Activated CD8-positive, alpha-beta memory T cell treated with anti-CD3 and anti-CD28 coated beads, Interleukin-2, amount 50 U/mL, for 24 hours (primary cell): Measurements from ENCODE around the gene SFI1.
"Not testable (repeated sequence)": the region's sequence is repeated elsewhere in the genome, so short reads cannot be mapped to it uniquely, and the experiment has no call there.

Experiments used
- DNase-seq: peaks from one replicate; pipeline ENCODE4 v3.0.0-alpha.2; 2020; ENCODE audit errors: extremely low read depth

SFI1 gene

DNA sequence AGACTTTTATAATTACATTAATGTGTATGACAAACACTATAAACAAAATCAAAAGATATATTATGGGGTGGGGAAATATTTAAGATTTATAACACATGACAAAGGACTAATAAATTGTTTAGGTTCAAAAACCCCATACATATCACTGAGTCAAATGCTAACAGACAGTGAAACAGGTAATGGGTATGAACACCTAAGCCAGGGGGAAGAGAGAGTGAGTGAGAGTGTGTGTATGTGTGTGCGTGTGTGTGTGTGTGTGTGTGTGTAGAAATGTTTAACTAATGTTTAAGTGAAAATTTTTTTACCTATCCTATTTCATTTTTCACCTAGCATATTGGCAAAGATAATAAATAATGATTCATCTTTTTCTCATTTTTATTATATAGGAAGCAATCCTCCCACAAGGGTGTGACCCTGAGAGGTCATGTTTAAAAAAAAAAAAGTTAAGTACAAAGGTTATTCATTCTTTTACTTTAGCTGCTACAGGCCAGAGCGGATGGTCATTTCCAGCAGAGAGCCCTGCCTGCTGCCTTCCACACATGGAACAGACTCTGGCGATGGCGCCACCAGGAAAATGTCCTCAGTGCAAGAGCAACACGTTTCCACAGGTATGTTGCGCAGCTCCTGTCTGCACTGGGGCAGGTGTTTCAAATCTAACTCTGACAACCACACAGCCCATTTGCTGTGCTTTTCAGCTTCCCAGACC, 92.8 kb downstream of the SFI1 start:
- no peak for DNase-seq

DNA sequence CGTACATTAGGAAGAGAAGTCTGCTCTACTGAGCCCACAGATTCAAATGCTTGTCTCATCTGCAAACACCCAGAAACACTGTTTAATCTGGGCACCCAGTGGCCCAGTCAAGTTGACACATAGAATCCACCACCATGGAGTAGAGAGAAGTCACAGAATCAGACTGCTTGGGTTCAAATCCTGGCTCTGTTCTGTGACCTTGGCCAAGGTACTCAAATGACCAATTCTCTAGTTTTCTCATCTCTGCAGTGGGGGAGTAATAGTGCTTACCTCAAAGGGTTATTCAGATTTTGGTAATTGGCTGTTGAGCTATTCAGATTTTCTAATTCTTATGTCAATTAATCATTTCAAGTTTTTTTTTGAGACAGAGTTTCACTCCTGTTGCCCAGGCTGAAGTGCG, 93.8 kb downstream of the SFI1 start:
- not testable (repeated sequence) for DNase-seq

DNA sequence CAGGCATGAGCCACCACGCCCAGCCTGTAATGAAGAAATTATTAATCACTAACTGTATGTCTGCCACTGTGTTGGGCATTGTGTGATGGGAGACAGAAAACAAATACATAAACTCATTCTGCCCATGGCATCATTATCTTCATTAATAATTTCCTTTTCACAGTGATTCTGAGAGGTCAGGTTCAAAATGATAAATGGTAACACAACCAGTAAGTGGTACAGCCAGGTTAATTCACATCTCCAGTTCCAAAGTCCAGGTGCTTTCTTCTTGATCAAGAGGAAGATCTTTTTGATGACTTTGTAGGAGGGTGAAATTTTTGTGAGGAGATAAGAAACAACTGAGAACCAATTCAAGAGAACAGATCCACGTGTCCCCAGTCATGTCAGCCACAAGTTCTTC, 98.9 kb downstream of the SFI1 start:
- no peak for DNase-seq

DNA sequence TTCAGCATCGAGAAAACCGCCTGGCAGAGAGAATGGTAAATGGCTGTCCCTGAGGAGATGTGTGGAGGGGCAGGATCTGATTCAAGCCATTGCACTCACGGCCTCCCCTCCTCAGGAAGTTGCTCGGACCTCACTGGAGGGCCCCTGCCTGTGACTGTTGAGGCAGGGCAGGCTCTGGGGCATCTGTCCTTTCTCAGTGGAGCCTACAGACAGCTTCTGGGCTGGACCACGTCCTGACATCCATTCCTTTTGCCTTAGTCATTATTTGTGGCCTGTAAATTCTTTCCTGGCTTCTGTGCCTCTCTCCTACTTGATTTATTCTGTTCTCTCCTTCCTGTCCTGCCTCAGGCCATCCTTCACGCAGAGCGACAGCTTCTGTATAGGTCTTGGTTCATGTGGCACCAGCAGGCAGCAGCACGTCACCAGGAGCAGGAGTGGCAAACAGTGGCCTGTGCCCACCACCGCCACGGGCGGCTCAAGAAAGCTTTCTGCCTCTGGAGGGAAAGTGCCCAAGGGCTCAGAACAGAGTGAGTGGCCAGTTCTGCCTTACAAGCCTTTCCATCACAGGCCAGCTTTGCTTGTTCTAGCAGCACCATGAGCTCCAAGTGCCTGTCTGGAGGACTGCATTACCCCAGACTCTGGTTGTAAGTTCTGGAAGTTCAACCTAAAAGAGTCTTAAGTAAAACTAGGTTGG, 106.1 kb downstream of the SFI1 start:
- no peak for DNase-seq

DNA sequence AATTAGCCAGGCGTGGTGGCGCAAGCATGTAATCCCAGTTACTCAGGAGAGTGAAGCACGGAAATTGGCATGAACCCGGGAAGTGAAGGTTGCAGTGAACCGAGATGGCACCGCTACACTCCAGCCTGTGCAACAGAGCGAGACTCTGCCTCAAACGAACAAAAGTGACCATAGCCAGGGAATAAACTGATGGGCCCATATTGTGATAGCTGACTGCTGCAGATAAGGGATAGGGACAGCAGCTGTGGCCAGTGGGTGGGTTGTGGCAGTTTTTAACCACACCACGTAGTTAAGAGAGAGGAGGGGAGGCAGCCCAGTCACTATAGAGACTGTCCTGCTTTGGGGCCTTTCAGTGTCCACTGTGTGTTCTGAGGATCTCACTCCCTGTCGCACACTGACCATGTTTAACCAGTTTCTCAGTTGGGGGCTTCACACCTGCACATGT, 106.8 kb downstream of the SFI1 start:
- DNase-seq, result no peak

DNA sequence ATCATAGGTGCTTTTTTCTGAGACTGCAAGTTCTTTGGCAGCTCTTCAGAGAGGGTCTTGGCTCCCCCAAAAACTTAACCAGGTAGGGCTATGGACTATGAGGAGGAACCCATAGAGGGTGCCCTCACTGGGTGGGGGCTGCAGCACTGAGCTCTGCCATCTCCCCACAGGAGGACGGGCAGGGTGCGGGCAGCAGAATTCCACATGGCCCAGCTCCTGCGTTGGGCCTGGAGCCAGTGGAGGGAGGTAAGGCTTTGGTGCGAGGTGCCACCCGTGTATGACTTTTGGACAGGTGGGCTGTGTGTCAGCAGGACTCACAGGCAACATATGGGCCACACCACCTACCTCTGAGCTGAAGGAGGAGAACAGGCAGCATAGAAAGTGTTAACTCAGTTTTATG, 107.2 kb downstream of the SFI1 start:
- no peak for DNase-seq

DNA sequence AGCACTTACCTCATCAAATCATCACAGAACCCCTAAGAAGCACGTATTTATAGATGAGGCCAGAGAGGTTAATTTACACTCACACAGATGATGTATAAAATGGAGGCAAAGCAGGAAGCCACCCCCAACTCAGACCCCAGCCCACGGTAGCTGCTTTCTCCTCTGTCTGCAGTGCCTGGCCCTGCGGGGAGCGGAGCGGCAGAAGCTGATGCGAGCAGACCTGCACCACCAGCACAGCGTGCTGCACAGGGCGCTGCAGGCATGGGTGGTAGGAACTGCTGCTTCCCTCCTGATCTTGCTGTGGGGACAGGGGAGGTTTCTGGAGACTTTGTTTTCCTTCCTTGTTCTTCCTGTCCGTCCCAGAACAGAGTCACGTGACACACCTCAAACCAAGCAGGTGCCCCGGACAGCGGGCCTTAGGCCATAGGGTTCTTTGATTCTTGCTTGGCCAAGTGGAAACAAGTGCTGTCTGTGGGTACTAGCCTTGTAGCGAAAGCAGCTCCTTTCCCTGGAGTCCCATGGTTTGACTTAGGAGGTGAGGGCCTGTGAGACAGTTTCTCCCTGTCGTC, 107.9 kb downstream of the SFI1 start:
- no peak for DNase-seq

DNA sequence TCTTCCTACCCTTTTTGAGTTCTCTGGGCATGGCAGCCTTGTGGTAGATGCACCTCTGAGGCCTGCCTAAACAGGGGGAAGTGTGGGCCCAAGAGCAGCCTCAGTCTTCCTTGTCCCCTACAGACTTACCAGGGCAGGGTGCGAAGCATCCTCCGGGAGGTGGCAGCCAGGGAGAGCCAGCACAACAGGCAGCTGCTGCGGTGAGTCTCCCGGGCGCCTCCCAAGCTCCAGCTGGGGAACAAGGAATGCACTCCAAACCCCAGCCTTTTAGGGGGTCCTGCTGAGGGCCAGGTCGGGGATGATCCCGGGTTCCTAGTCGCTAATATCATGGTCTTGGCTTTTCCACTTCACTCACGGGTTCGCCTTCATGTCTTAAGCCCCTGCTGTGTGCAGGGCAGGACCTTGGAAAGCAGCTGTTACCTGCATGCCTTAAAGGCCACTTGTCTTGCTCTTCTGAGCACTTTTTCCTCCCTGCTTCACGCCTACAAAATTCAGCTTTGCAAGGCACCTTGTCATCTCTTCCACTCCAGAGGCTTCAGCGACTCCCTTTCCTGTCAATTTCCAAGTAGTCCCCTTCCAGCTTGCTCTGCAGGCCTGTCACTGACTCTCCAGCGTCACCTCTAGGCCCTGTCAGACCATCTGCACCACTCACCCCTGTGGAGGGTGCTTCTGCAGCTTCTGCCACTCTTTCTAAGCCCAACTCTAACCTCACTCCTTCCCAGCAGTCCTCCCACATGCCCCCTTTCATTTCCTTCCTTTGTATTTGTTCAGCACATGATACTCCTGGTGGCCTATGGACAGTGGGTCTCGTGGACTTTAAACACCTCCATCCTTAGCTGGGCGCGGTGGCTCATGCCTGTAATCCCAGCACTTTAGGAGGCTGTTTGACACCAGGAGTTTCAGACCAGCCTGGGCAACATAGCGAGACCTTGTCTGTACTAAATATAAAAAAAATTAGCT, 108.7 kb downstream of the SFI1 start:
- DNase-seq, result no peak

DNA sequence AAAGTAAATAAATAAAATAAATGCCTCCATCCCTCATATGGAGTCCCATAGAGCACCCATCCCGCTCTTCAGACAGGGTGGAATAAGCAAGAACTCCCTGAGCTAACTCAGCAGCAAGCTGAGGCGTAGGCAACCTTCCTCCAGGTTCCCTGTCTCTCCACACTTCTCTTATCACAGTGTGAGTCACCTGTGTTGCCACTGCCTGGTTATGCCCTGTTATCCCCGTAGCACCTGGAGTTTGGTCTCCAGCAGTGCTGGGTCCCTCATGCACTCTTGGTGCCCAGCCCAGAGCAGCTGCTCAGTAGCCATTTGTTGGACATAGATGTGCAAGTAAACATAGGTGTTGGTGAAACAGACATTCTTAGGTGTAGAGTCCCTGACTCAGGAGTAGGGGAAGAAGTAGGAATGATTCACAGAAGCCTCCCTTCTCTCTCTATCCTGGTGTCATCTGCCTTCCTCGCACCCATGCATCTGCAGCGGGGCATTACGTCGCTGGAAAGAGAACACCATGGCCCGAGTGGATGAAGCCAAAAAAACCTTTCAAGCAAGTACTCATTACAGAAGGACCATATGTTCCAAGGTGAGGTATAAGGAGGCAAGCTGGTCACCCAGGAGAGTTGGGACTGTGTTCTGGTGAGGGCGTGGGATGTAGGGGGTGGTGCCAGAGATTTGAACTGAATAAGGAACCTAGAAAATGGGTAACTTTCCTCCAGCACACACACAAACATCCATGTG, 109.7 kb downstream of the SFI1 start:
- DNase-seq, result no peak

DNA sequence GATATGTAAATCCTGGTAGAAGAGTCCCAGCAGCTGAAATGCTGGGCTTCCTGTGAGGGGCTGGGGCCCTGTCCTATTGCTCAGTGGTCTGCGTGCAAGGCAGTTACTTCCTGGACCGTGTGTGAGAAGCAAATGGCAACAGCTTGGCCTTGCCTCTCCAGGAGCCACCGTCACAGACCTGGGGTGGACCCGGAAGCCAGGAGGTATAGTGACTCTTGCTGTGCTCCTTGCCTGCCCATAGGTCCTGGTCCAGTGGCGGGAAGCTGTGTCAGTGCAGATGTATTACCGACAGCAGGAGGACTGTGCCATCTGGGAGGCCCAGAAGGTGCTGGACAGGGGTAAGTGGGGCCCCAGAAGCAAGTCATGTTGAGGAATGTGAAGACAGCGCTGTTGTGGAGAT, 111.4 kb downstream of the SFI1 start:
- no peak for DNase-seq

DNA sequence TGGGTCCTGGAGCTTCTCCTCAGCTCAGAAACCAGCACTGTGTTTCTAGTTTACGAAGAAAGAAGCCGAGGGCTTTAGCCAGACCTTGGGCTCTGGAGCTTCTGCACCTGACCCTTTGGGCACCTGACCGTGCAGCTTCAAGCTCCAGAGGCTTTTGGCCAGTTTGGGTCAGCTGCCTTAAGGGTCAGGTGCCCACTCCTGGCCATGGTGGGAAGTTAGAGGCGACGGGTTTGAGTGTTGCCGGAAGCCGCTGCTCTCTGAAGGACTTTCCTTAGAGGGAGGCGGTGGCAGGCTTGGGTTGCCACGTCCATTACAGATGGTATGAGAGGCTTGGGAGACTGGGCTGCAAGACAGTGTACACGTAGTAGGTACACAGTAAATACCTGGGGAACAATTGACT, 113.4 kb downstream of the SFI1 start:
- no peak for DNase-seq

DNA sequence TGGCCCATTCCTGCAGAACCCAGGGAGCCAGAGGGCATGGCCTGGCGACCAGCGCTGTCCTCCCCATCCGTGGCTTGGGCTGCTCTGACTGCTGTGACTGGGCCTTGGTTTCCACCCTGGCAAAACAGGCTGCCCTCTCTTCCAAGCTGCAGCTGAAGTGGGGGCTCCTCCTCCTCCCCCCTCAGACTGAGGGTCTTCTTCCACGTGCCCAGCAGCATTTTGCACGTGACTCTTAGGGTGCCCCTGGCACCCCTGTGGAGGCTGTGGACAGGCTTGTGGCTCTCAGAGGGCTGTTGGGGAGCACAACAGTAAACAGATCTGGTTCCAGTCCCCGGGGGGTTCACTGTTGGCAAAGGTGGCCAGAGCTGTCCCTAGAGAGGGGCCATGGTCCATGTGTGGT, 114.3 kb downstream of the SFI1 start:
- DNase-seq, result no peak

DNA sequence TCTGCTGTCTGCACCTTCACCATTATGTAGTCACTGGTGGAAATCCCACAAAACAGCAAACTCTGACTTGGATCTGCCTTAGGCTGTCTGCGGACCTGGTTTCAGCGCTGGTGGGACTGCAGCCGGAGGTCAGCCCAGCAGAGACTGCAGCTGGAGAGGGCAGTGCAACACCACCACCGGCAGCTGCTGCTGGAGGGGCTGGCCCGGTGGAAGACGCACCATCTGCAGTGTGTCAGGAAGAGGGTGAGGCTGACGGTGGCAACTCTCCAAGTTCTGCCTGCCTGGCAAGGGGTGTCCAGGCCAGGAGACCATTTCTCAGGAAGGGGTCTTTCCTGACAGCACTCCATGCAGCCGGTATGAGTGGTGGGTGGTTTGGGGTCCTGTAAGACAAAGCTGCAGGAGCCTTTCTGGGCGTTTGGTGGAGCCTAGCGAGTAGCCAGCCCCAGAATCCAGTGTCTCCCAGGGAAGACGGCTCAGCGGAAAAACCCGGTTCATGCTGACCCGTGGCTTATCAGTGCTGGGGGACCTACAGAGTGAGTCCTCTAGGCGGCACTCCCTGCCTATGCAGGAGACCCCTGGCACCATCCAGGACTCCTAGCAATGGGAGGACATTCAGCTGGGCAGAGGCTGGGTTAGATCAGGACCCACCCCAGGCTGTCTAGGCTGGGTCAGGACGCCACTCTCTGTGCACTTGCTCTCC, 114.9 kb downstream of the SFI1 start:
- no peak for DNase-seq

DNA sequence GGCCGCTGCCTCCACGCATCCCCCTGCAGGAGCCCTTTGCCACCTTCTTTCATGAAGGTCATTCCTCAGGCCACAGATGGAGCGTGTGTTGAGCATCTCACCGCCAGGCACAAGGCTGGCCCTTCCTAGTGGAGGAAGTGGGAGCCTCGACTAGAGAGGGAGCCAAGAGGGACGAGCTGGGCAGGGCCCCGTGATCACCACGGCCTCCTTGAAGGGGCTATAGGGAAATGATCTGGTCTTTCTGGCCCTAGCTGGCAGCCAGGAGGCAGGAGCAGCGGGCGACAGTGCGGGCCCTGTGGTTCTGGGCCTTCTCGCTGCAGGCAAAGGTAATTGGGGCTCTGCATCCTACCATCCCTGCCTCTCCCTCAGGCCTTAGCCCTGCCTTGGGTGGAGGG, 116.6 kb downstream of the SFI1 start:
- no peak for DNase-seq

DNA sequence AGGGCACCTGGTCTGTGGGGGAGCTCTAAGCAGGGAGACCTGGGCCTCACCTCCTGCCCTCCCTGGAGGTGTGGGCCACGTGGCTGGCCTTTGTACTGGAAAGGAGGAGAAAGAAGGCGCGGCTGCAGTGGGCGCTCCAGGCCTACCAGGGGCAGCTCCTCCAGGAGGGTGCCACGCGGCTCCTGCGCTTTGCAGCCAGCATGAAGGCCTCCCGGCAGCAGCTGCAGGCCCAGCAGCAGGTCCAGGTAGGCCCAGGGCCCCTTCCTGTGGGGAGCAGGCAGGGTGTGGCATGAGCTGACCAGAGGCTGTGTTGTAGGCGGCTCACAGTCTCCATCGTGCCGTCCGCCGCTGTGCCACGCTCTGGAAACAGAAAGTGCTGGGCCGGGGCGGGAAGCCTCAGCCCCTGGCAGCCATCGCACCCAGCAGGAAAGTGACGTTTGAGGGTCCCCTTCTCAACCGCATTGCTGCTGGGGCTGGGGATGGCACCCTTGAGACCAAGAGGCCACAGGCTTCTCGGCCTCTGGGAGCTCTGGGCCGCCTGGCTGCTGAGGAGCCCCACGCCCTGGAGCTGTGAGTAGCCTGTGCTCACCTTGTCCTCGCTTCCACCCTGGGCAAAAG, 117.1 kb downstream of the SFI1 start:
- DNase-seq, result no peak

DNA sequence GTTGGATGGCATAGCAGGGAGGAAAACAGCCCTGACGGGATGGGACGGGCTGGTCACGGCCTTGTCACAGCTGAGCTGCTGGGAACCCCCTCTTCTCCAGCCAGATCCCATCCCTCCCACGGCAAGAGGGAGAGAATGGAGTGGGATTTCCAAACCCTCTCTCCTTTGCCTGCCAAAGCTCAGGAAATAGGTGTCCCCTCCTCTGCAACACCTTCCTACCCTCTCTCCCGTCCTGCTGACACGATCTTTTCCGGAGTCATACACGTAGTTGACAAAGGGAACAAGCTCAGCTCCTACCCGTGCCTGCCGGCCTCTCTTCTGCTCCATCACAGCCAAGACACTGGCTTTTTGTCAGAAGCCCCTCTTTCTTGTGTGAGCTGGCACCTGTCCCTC, 117.6 kb downstream of the SFI1 start:
- DNase-seq, result no peak

DNA sequence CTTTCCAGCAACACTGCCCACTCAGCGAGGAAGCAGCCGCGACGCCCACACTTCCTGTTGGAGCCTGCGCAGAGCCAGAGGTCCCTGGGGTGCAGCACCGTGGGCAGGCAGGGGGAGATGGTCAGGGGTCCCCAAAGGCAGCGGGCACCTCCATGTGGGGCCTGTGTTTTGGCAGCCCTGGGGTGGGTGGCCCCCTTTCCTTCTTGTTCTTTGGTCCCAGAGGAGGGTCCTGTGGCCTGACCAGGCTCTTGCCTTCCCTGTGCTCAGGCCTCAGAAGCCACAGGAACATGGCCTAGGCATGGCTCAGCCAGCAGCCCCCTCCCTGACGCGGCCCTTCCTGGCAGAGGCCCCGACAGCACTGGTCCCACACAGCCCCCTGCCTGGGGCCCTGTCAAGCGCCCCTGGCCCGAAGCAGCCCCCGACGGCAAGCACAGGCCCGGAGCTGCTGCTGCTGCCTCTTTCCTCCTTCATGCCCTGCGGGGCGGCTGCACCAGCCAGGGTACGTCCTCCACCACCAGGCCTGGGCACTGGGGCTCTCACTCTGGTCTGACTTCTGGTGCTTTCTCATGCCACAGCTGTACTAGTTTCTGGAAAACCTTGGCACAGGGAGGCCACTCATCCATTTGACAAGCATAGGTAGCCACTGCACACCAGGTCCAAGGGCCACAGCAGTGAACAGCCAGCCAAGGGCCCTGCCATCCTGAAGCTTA, 118.6 kb downstream of the SFI1 start:
- no peak for DNase-seq

DNA sequence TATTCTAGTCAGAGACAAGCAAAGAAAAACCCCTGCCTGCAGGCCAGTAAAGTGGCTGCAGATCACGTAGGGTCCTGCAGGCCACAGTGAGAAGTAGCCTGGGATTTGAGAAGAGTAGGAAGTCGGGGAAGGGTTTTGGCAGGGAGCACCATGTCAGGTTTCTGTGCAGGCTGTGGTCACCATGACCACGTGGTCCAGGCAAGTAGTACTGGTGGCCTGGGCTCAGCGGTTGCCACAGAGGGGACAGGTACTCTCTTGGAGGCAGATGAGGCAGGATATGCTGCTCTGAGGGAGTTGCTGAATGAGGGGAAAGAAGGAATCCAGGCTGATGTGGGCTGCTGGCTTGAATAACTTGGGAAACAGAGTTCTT, 119.1 kb downstream of the SFI1 start:
- no peak for DNase-seq

DNA sequence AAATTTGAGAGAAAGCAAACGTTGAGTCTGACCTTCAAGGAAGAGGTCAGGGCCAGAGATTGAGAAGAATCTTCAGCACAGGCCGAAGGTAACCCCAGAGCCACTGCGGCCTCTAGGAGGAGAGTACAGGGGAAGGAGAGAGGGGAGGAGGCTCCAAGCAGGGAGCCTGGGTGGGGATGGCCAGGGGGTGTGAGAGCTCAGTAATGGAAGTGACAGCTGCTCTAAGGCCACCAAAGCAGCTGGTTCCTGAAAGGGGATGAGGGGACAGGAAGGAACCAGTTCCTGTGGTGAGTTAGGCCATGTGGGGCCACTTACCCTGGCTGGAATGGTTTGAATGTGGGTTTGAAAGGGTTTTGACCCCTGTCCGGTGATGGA, 119.6 kb downstream of the SFI1 start:
- no peak for DNase-seq
